Fibroblast of skin of back (primary cell): Measurements from ENCODE around the gene MRPL55.

ENCODE experiments used
- DNase-seq: peaks from one replicate; pipeline ENCODE4 v3.0.0-alpha.2; 2013

Gene MRPL55

GRCh38 chr1:228068359-228068758 is 40.7 kb downstream of the MRPL55 start:
- DNase-seq = no peak

DNA sequence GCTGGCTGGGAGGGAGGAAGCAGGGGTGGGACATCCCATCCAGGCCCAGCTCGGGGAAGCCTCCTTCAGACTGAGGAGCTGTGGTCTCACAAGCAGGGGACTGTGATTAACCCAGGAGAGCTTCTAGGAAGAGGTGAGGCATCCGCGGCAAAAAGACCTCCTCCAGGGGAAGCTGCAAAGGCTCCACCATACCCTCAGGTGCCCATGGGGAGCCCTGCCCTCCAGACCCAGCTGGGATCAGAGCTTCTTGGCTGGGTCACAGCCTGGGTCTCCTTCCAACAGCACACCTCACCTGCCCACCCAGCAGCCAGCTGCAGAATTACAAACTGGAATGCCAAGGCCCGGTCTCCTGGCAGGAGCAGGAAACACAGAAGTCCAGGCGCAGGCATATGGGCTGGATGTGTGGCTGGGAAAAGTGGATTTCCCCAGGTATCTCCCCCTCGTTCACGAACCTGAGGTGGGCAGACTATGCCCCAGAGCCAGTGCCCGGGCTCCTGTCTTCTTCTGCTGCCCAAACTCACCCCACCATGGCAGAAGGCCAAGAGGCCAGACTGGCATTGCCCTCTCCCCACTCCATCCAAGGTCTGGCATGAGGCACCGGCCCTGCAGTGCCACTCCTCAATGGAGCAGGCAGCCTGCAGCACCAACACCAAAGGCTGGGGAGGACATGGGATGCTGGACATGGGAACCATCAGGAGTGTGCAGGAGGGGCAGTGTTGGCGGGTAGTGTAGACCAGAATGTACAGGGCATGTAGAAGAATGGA is 42.0 kb downstream of the MRPL55 start:
- no peak for DNase-seq

GRCh38 chr1:228066416-228066815 is 42.7 kb downstream of the MRPL55 start:
- DNase-seq = no peak

- no peak for DNase-seq
Measured at GRCh38 chr1:228065543-228066347, 43.4 kb downstream of the MRPL55 start.

GRCh38 chr1:228064741-228065542 is 44.2 kb downstream of the MRPL55 start:
- DNase-seq = no peak

DNA sequence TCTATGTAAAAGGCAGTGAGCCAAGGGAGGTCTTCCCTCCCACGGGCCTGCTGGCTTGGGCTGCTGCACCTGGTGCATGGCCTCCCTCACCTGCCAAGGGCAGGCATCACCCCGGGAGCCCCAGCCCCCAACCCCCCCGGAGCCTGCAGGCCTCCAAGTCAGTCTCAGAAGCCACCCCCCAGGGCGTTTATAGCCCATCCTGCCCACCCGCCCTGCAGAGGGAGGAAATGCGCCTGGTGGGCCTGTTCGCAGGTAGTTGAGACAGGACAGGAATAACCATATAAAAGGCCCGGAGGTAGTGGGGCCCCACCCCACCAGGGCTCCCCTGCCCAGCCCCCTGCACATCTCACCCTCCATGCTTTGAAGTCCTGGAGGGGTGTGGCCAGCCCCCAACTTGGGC is 44.8 kb downstream of the MRPL55 start:
- DNase-seq = no peak

DNA sequence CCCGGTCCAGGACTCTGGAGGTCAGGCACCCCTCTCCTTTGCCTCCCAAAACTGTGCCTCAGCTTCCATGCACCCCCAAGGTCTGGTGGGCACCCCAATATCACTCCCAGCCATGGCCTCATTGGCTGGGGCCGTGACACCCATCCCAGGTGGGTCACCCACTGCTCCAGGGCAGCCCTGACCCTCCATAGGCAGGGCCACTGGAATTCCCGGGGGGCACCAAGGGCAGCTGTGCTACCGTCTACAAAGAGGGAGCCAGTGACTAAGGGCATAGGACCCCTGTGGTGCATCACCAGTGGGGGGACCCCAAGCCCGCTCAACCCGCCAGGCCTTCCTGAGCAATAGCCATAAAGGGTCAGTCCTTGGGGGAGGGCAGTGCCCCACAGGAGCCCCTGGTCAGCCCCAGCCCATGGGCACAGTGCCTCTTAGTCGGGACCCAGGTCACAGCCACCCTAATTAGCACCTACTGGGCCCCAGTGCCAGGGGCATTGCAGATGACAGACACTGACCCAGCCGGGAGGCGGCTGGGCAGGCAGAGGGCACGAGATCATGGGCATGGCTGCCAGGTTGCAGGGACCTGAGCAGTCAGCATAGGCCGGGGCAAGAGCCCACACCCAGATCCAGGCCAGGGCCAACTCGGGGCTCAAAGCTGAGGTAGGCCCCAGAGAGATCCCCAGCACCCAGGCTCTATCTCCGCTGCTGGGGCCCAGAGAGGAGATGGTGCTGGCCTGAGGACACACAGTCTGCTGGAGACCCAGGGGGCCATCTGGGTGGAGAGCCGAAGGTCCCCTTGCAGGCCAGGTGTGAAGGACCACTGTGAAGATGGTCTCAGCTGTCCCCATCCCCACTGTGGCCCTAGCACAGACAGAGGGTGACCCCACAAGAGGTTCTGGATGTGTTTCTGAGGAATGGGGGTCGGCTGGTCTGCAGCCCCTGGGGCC is 45.6 kb downstream of the MRPL55 start:
- DNase-seq = no peak

- DNase-seq = no peak
Measured at GRCh38 chr1:228062812-228063211, 46.3 kb downstream of the MRPL55 start.

GRCh38 chr1:228062085-228062791 is 46.9 kb downstream of the MRPL55 start:
- DNase-seq = no peak

- no peak for DNase-seq
Measured at GRCh38 chr1:228061411-228062084, 47.6 kb downstream of the MRPL55 start.

DNA sequence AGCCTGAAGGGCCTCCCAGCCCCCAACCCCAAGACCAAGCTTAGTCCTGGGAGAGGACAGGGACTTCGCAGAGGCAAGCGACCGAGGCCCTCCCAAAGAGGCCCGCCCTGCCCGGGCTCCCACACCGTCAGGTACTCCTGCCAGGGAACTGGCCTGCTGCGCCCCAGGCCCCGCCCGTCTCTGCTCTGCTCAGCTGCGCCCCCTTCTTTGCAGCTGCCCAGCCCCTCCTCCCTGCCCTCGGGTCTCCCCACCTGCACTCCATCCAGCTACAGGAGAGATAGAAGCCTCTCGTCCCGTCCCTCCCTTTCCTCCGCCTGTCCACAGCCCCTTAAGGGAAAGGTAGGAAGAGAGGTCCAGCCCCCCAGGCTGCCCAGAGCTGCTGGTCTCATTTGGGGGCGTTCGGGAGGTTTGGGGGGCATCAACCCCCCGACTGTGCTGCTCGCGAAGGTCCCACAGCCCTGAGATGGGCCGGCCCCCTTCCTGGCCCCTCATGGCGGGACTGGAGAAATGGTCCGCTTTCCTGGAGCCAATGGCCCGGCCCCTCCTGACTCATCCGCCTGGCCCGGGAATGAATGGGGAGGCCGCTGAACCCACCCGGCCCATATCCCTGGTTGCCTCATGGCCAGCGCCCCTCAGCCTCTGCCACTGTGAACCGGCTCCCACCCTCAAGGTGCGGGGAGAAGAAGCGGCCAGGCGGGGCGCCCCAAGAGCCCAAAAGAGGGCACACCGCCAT is 48.5 kb downstream of the MRPL55 start:
- DNase-seq = peak; percentile 20

- DNase-seq = peak; percentile 44
Measured at GRCh38 chr1:228059634-228060457, 49.3 kb downstream of the MRPL55 start.

- no peak for DNase-seq
Measured at GRCh38 chr1:228058949-228059633, 50.0 kb downstream of the MRPL55 start.

DNA sequence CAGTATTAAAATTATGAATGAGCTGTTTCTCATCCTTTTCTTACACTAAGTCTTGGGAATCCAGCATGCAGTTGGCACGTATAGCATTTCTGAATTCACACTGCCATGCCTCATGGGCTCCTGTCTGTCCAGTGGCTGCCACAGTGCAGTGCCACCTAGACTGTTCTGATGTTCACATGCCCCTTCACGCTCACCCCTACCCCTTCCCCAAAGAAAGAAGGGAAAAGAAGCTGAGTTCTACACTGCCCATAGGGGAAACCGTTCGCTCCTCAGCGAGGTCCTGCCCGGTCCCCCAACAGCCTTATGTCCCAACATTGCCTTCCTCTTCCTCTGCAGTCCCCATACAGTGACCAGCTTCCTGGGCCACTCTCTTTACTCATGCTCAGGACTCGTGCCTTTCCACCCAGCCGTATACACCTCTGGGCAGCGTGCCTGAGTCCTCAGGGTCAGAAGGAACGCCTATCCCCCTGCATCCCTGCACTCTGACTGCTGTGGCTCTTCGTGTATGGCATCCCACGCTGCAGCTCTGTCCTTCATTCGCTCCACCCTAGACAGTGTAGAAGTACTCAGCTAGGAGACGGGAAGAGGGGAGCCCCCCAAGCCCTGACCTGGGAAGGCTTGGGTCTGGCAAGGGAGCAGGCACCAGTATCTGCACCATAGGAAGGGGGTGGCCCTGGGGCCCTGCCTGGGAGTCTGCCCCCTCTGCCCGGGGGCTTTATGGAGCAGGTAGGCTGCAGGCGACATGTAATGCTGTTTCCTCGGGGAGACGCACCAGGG is 50.7 kb downstream of the MRPL55 start:
- no peak for DNase-seq
